WTC11 (cell line): Measurements from ENCODE around the gene RFNG. TPM values are rescaled to one million over a fixed set of nuclear protein-coding genes. Genes with fewer than 3 reads are reported as not detected.

Source experiments
- ATAC-seq: fragments of 200-7000 bp; cut with Tn5 transposase; 2 replicates; pipeline ENCODE4 v1.10.0; 2021; ENCODE audit warnings: mild to moderate bottlenecking, moderate library complexity
- Bru-seq: library from RNA; stranded (reverse); fragments of 400-500 nt; gene quantifications from one replicate; lab custom pipeline; 2021; lab: Mats Ljungman, UMichigan
- CTCF ChIA-PET: fragments of 300-600 bp; sonication (Branson Sonifier 250); formaldehyde crosslinking; loops from one replicate; lab custom pipeline; 2021; ENCODE audit warnings: antibody characterized with exemption; lab: Charles Lee
- POLR2A ChIA-PET: fragments of 350-600 bp; sonication (Branson Sonifier 250); formaldehyde crosslinking; loops from one replicate; lab custom pipeline; 2021; ENCODE audit warnings: antibody characterized with exemption; lab: Charles Lee
- DNase-seq: peaks from one replicate; pipeline ENCODE4 v3.0.0; 2021; ENCODE audit warnings: low spot score
- H3K27ac Mint-ChIP-seq: 2 replicates; pipeline ENCODE4 v1.8.0; 2021; ENCODE audit warnings: mixed read lengths
- H3K27me3 Mint-ChIP-seq: 2 replicates; pipeline ENCODE4 v1.8.0; 2021; ENCODE audit warnings: low read depth, mild to moderate bottlenecking, moderate library complexity, mixed read lengths
- H3K36me3 Mint-ChIP-seq: 2 replicates; pipeline ENCODE4 v1.8.0; 2021; ENCODE audit warnings: mixed read lengths
- H3K4me1 Mint-ChIP-seq: 2 replicates; pipeline ENCODE4 v1.8.0; 2022; ENCODE audit warnings: mixed read lengths
- H3K4me3 Mint-ChIP-seq: 2 replicates; pipeline ENCODE4 v1.8.0; 2021; ENCODE audit warnings: mild to moderate bottlenecking, moderate library complexity, mixed read lengths
- H3K9me3 Mint-ChIP-seq: 2 replicates; pipeline ENCODE4 v1.8.0; 2021; ENCODE audit warnings: mixed read lengths
- CBFB ChIP-seq: sonication (generic); formaldehyde crosslinking; IDR thresholded peaks from 2 replicates; pipeline ENCODE4 v1.8.1; 2022; ENCODE audit warnings: mild to moderate bottlenecking, low read depth, missing genetic modification reagents
- CREM ChIP-seq: sonication (generic); formaldehyde crosslinking; IDR thresholded peaks from 2 replicates; pipeline ENCODE4 v1.8.1; 2022; ENCODE audit warnings: mild to moderate bottlenecking, missing genetic modification reagents, moderate library complexity
- FOXJ3 ChIP-seq: sonication (generic); formaldehyde crosslinking; IDR thresholded peaks from 2 replicates; pipeline ENCODE4 v1.9.0; 2021; ENCODE audit warnings: missing genetic modification reagents, mild to moderate bottlenecking, borderline replicate concordance
- FOXK1 ChIP-seq: sonication (generic); formaldehyde crosslinking; IDR thresholded peaks from 2 replicates; pipeline ENCODE4 v1.8.0; 2022; ENCODE audit warnings: mild to moderate bottlenecking, moderate library complexity, missing genetic modification reagents
- IRF1 ChIP-seq: sonication (generic); formaldehyde crosslinking; IDR thresholded peaks from 2 replicates; pipeline ENCODE4 v1.8.0; 2023; ENCODE audit warnings: missing genetic modification reagents
- NR2C2 ChIP-seq: sonication (generic); formaldehyde crosslinking; IDR thresholded peaks from 2 replicates; pipeline ENCODE4 v1.8.0; 2022; ENCODE audit warnings: mild to moderate bottlenecking, missing genetic modification reagents
- RORB ChIP-seq: fragments of 250-450 bp; sonication (Bioruptor Pico); IDR thresholded peaks from 2 replicates; pipeline ENCODE4 v1.9.0; 2021; ENCODE audit warnings: mild to moderate bottlenecking
- SP1 ChIP-seq: sonication (generic); formaldehyde crosslinking; conservative IDR thresholded peaks from 2 replicates; pipeline ENCODE4 v1.8.1; 2022; ENCODE audit warnings: missing genetic modification reagents
- TCF7 ChIP-seq: sonication (generic); formaldehyde crosslinking; IDR thresholded peaks from 2 replicates; pipeline ENCODE4 v1.8.0; 2022; ENCODE audit warnings: mild to moderate bottlenecking, low read depth, missing genetic modification reagents, moderate library complexity
- TEAD1 ChIP-seq: sonication (generic); formaldehyde crosslinking; IDR thresholded peaks from 2 replicates; pipeline ENCODE4 v1.8.0; 2022; ENCODE audit warnings: mild to moderate bottlenecking, missing genetic modification reagents
- ZBTB43 ChIP-seq: sonication (generic); formaldehyde crosslinking; IDR thresholded peaks from 2 replicates; pipeline ENCODE4 v1.8.1; 2023; ENCODE audit warnings: mild to moderate bottlenecking, missing genetic modification reagents
- ZNF416 ChIP-seq: fragments of 250-450 bp; sonication (Bioruptor Pico); IDR thresholded peaks from 2 replicates; pipeline ENCODE4 v1.9.0; 2021; ENCODE audit warnings: mild to moderate bottlenecking, inconsistent platforms
- ZNF671 ChIP-seq: fragments of 250-450 bp; sonication (Bioruptor Pico); IDR thresholded peaks from 2 replicates; pipeline ENCODE4 v1.8.0; 2021; ENCODE audit warnings: mild to moderate bottlenecking
- long read RNA-seq, 3 experiments: library from RNA in 1 of 3; library from capped mRNA in 1 of 3; library from polyadenylated mRNA in 1 of 3; unstranded in 2 of 3; stranded (forward) in 1 of 3; transcript quantifications; one replicate each; pipeline ENCODE4 v2.0.0, GENCODE V29; 2021
- total RNA-seq: library from RNA; stranded (reverse); gene quantifications from 3 replicates; pipeline ENCODE4 v1.2.3, GENCODE V29; 2021
- TF ChIP-seq, protein P1 (sequence below): fragments of 250-450 bp; sonication (Bioruptor Pico); IDR thresholded peaks from 2 replicates; pipeline ENCODE4 v1.9.0; 2021; ENCODE audit warnings: mild to moderate bottlenecking

Gene RFNG, protein sequence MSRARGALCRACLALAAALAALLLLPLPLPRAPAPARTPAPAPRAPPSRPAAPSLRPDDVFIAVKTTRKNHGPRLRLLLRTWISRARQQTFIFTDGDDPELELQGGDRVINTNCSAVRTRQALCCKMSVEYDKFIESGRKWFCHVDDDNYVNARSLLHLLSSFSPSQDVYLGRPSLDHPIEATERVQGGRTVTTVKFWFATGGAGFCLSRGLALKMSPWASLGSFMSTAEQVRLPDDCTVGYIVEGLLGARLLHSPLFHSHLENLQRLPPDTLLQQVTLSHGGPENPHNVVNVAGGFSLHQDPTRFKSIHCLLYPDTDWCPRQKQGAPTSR
- total RNA-seq (40.9 to 42.3 TPM (median 41.6 TPM) in 3 replicates), Bru-seq, nascent RNA (percentile 51 among the genes with signal in this experiment)
- long read RNA-seq, experiment 1, transcript RFNG-201 (8 exons, 1,828 nt), result major isoform, 65 of 132 reads
- long read RNA-seq, experiment 1, transcript RFNG-207 (6 exons, 2,082 nt), result minor isoform, 9 of 132 reads
- long read RNA-seq, experiment 1, partial matches to known transcripts, result 13 of 132 reads
- long read RNA-seq, experiment 1, other reads (novel, unspliced or antisense), result 40 of 132 reads
- long read RNA-seq, experiment 2, transcript RFNG-201 (8 exons, 1,828 nt), result major isoform, 22 of 54 reads
- long read RNA-seq, experiment 2, transcript RFNG-209 (1 exons, 2,886 nt), result minor isoform, 11 of 54 reads
- long read RNA-seq, experiment 2, partial matches to known transcripts, result 12 of 54 reads
- long read RNA-seq, experiment 2, other reads (novel, unspliced or antisense), result 5 of 54 reads
- long read RNA-seq, experiment 3, partial matches to known transcripts, result 0 of 9 reads
- long read RNA-seq, experiment 3, other reads (novel, unspliced or antisense), result 1 of 9 reads

GRCh38 chr17:82051776-82052637, at the start of gene RFNG, which contains the start of gene GPS1:
Gene RFNG (minus strand): TSS chr17:82051811. CDS start chr17:82051766, 45 bp downstream.
Gene GPS1 (plus strand): TSS chr17:82051898. CDS start chr17:82051932, 34 bp downstream.
- ATAC-seq (peak; percentile 63), DNase-seq (peak; percentile 71)
- Mint-ChIP-seq H3K36me3 (peaks cover 13% of the 10 kb centered on the region; the same call in 1 of the 2 replicates), H3K9me3 (no peaks in the 10 kb centered on the region), H3K27ac (peak within 1 kb of the TSS; percentile 79), H3K4me1 (peaks cover 4% of the 10 kb centered on the region), H3K27me3 (no peaks in the 10 kb centered on the region), H3K4me3 (peak within 1 kb of the TSS; percentile 89)
- ChIA-PET POLR2A (interaction anchor here (0.5 to 1.8 kb wide), 3 partner anchors 15 to 341 kb away, joined by 4 to 6 read pairs (median 5); partner anchors contain the start of gene DCXR), CTCF (interaction anchor here (0.5 to 5.8 kb wide), 5 partner anchors 14 to 665 kb away, joined by 3 to 31 read pairs (median 3); partner anchors contain the start of genes DCXR, FASN, FN3KRP and RAC3)
- TF ChIP-seq NR2C2 (peak; percentile 91), FOXK1 (CRISPR knock-in tag) (peak; percentile 64), SP1 (CRISPR knock-in tag) (peak; percentile 87), ZNF416 (CRISPR knock-in tag) (no peak), TCF7 (peak; percentile 31; the same call in 1 of the 2 replicates), IRF1 (CRISPR knock-in tag) (no peak), CREM (CRISPR knock-in tag) (peak; percentile 57; the same call in 1 of the 2 replicates), TEAD1 (CRISPR knock-in tag) (peak; percentile 36; the same call in 1 of the 2 replicates)

DNA sequence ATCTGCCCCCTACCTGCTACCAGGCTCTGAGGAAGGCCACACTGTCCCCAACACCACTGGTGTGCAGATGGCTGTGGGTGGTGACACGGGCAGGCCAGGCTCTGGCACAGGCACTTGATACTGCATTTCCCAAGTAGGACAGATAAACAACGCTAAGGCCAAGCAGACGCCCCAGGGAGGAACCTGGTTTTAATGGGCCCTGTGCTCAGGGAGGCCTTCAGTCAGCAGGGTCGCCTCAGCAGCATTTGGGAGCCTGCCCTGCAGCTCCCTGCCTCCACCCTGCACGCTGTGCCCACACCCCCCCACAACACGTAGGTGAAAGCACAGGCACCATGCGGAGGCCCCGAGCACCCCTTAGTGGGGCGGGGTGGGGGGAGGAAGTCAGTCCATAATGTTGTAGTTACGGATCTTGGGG, 49.7 kb upstream of the RFNG start:
- Mint-ChIP-seq H3K4me3 (no peak overlapping the region), H3K4me1 (peaks cover 41% of the 10 kb centered on the region), H3K36me3 (no peaks in the 10 kb centered on the region), H3K27me3 (no peaks in the 10 kb centered on the region), H3K27ac (no peak overlapping the region), H3K9me3 (no peaks in the 10 kb centered on the region)
- DNase-seq, result no peak
- CTCF ChIA-PET, result interaction anchor here (0.8 to 1.3 kb wide), 2 partner anchors 71 to 135 kb away, joined by 3 read pairs; no protein-coding TSS in a partner anchor
- TF ChIP-seq RORB (no peak), CBFB (no peak), FOXJ3 (no peak), ZNF416 (CRISPR knock-in tag) (no peak)
- TF ChIP-seq, protein P1, sequence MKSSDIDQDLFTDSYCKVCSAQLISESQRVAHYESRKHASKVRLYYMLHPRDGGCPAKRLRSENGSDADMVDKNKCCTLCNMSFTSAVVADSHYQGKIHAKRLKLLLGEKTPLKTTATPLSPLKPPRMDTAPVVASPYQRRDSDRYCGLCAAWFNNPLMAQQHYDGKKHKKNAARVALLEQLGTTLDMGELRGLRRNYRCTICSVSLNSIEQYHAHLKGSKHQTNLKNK (CRISPR knock-in tag), result no peak
- POLR2A ChIA-PET, result interaction anchor here (1.0 kb wide), 1 partner anchor 64 kb away, joined by 3 read pairs; the partner anchor contains the start of gene DCXR
- ATAC-seq, result no peak

- H3K4me1 Mint-ChIP-seq, result peaks cover 39% of the 10 kb centered on the region
- H3K4me3 Mint-ChIP-seq, result peak overlapping the region; percentile 71; the same call in 1 of the 2 replicates
- H3K27me3 Mint-ChIP-seq, result no peaks in the 10 kb centered on the region
- H3K27ac Mint-ChIP-seq, result no peak overlapping the region
- TF ChIP-seq ZBTB43 (CRISPR knock-in tag) (no peak), ZNF671 (CRISPR knock-in tag) (no peak)
- no peaks in the 10 kb centered on the region for H3K9me3 Mint-ChIP-seq
- ATAC-seq (no peak), DNase-seq (no peak)
- POLR2A ChIA-PET, result interaction anchor here (0.5 kb wide), 1 partner anchor 153 kb away, joined by 3 read pairs; no protein-coding TSS in a partner anchor
- H3K36me3 Mint-ChIP-seq, result peaks cover 3% of the 10 kb centered on the region
- CTCF ChIA-PET, result interaction anchor here (1.0 to 1.4 kb wide), 3 partner anchors 53 to 136 kb away, joined by 3 to 5 read pairs (median 4); partner anchors contain the start of gene DCXR
These were observed 49.1 kb upstream of the RFNG start for GRCh38 chr17:82100502-82101298.
